ENCODE measurements around the gene PTPRT.

DNA sequence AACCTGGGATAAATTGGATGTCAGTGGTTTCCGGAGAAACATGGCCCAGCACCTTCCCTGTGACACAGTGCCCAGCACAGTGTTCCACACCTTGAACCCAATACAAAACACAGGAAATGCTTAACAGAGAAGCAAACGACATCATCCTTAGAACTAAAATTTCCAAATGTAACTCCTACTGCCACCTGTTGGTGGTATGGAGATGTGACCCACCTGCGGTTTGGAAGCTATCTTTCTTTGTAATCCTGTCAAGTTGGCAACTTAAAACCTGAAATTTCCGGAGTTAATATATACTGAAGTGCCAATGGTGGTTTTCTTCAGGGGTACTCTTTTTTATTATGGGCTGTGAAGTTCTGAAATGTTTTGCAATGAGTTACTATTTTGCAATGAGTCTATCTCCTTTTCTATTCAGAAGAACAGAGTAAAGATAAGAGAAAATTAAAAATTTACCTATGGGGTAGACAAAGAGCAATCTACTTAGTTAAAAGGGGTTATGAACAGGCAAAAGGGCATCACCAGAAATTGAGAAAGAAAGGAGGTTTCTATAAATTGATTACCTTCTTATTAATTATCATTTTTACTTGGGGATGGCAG, 658.8 kb downstream of the PTPRT start:
- TF ChIP-seq NFIC (IDR thresholded peaks at IDR 0.05; ENCODE audit: borderline replicate concordance): no peak
- TF ChIP-seq, protein P1, sequence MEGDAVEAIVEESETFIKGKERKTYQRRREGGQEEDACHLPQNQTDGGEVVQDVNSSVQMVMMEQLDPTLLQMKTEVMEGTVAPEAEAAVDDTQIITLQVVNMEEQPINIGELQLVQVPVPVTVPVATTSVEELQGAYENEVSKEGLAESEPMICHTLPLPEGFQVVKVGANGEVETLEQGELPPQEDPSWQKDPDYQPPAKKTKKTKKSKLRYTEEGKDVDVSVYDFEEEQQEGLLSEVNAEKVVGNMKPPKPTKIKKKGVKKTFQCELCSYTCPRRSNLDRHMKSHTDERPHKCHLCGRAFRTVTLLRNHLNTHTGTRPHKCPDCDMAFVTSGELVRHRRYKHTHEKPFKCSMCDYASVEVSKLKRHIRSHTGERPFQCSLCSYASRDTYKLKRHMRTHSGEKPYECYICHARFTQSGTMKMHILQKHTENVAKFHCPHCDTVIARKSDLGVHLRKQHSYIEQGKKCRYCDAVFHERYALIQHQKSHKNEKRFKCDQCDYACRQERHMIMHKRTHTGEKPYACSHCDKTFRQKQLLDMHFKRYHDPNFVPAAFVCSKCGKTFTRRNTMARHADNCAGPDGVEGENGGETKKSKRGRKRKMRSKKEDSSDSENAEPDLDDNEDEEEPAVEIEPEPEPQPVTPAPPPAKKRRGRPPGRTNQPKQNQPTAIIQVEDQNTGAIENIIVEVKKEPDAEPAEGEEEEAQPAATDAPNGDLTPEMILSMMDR (IDR thresholded peaks at IDR 0.05): peak; percentile 24
- TF ChIP-seq SMC3 (IDR thresholded peaks at IDR 0.05; ENCODE audit: low read depth, low read length): peak; percentile 55; the same call in 1 of the 2 replicates
- TF ChIP-seq TCF12 (IDR thresholded peaks at IDR 0.05): no peak
- no peak for TF ChIP-seq GABPA (IDR thresholded peaks at IDR 0.05; ENCODE audit: low read depth)
- TF ChIP-seq RAD21 (IDR thresholded peaks at IDR 0.05; ENCODE audit: low read length): peak; percentile 78
- no peak for TF ChIP-seq POLR2AphosphoS5 (IDR thresholded peaks at IDR 0.05; ENCODE audit: low read depth, low read length)
- TF ChIP-seq EZH2phosphoT487 (IDR thresholded peaks at IDR 0.05; ENCODE audit: borderline replicate concordance, low read depth): no peak
- no peak for TF ChIP-seq ELF1 (IDR thresholded peaks at IDR 0.05)
- no peak for TF ChIP-seq EP300 (IDR thresholded peaks at IDR 0.05; ENCODE audit: borderline replicate concordance in 1 of 2, low read depth in 1 of 2, low read length in 1 of 2)
- TF ChIP-seq, protein P2, sequence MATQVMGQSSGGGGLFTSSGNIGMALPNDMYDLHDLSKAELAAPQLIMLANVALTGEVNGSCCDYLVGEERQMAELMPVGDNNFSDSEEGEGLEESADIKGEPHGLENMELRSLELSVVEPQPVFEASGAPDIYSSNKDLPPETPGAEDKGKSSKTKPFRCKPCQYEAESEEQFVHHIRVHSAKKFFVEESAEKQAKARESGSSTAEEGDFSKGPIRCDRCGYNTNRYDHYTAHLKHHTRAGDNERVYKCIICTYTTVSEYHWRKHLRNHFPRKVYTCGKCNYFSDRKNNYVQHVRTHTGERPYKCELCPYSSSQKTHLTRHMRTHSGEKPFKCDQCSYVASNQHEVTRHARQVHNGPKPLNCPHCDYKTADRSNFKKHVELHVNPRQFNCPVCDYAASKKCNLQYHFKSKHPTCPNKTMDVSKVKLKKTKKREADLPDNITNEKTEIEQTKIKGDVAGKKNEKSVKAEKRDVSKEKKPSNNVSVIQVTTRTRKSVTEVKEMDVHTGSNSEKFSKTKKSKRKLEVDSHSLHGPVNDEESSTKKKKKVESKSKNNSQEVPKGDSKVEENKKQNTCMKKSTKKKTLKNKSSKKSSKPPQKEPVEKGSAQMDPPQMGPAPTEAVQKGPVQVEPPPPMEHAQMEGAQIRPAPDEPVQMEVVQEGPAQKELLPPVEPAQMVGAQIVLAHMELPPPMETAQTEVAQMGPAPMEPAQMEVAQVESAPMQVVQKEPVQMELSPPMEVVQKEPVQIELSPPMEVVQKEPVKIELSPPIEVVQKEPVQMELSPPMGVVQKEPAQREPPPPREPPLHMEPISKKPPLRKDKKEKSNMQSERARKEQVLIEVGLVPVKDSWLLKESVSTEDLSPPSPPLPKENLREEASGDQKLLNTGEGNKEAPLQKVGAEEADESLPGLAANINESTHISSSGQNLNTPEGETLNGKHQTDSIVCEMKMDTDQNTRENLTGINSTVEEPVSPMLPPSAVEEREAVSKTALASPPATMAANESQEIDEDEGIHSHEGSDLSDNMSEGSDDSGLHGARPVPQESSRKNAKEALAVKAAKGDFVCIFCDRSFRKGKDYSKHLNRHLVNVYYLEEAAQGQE (IDR thresholded peaks at IDR 0.05; ENCODE audit: low read depth, low read length): no peak
- no peak for TF ChIP-seq FOXJ3 (CRISPR knock-in tag; IDR thresholded peaks at IDR 0.05)
- TF ChIP-seq TEAD4 (IDR thresholded peaks at IDR 0.05; ENCODE audit: borderline replicate concordance, insufficient read depth): no peak

Data from SK-N-SH (cell line).